ENCODE measurements around the gene OBSCN. TPM values are rescaled to one million over a fixed set of nuclear protein-coding genes. Genes with fewer than 3 reads are reported as not detected.

OBSCN gene
- total RNA-seq, 4 donors from 2014 or later: 15.0 to 46.6 (median 34.4) TPM

- Histone ChIP-seq H3K27ac (no peak overlapping the region), H3K36me3 (no peaks in the 10 kb centered on the region), H3K27me3 (no peaks in the 10 kb centered on the region), H3K9me3 (no peaks in the 10 kb centered on the region), H3K4me1 (peaks cover 4% of the 10 kb centered on the region), H3K4me3 (no peak overlapping the region)
- TF ChIP-seq EP300 (IDR thresholded peaks at IDR 0.05) (no peak), POLR2A (IDR thresholded peaks at IDR 0.05) (no peak), POLR2AphosphoS5 (IDR thresholded peaks at IDR 0.05) (no peak), CTCF (IDR thresholded peaks at IDR 0.05) (no peak)
- peak; percentile 54 to 74 for DNase-seq (ENCODE audit: low spot score in 2 of 2)
- 85% methylated on average over 19 of the region's 37 CpGs for WGBS
Measured at GRCh38 chr1:228350831-228351781, 143.3 kb downstream of the OBSCN start.

DNA sequence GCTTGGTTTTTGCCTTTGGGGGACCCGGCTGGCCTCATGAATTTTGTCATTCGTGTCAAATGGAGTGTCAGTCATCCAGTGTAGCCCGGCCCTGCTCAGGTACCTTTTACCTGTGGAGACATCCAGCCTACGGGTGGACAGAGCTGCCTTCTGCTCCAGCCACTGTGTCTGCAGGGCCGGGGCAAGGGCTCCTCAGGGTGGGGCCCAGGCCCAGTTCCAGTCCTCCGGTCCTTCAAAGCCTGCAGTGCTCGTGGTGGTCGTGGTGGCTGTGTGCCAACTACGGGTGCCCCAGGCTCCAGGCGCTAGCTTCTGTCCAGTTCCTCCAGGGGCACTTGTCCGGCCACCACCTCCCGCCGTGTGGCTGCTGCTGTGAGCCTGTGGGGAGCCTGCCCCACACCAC, 144.0 kb downstream of the OBSCN start:
- no peaks in the 10 kb centered on the region for H3K36me3 ChIP-seq
- WGBS: 94% methylated on average over 6 of the region's 13 CpGs
- TF ChIP-seq CTCF (IDR thresholded peaks at IDR 0.05): no peak
- TF ChIP-seq POLR2AphosphoS5 (IDR thresholded peaks at IDR 0.05): no peak
- H3K9me3 ChIP-seq: no peaks in the 10 kb centered on the region
- H3K27me3 ChIP-seq: no peaks in the 10 kb centered on the region
- H3K27ac ChIP-seq: no peak overlapping the region
- H3K4me1 ChIP-seq: peaks cover 4% of the 10 kb centered on the region
- no peak for DNase-seq (ENCODE audit: low spot score in 2 of 2)
- H3K4me3 ChIP-seq: no peak overlapping the region

DNA sequence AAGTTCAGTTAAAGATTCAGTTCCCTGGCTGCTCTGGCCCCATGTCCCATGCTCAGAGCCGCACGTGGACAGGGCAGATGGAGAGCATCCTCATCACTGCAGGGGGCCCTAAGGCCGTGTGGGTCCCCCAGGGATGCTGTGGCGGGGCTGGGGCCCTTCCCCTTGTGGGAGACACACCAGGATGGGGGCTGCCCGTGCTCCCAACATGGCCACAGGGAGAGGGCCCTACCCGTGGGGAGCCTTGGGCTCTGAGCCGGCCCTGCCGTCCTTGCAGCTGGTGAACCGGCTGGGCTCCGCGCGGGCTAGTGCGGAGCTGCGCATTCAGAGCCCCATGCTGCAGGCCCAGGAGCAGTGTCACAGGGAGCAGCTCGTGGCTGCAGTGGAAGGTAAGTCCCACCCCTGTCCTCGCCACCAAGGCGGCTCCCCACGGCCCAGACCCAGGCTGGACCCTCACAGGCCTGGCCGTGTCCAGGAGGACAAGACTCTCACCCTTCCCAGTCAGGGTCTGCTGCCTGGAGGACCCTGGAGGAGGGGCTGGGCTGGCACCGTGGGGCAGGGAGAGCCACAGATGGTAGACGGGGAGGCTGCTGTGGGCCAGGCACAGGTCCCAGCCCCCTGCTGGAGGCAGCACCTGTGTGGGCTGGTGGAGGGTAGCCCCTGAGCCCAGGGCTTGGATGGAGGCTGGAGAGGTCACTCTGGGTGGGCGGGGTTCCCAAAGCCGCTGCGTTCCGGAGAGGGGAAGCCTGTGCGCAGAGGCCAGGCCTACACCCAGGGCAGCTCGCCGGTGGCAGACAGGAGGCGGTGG, 145.0 kb downstream of the OBSCN start:
- TF ChIP-seq EP300 (IDR thresholded peaks at IDR 0.05) (no peak), CTCF (IDR thresholded peaks at IDR 0.05) (no peak), POLR2AphosphoS5 (IDR thresholded peaks at IDR 0.05) (no peak), POLR2A (IDR thresholded peaks at IDR 0.05) (no peak)
- 88% methylated on average over 10 of the region's 29 CpGs for WGBS
- Histone ChIP-seq H3K27ac (no peak overlapping the region), H3K4me1 (peaks cover 4% of the 10 kb centered on the region), H3K4me3 (no peak overlapping the region), H3K27me3 (no peaks in the 10 kb centered on the region), H3K9me3 (no peaks in the 10 kb centered on the region), H3K36me3 (no peaks in the 10 kb centered on the region)
- no peak for DNase-seq (ENCODE audit: low spot score in 2 of 2)

DNA sequence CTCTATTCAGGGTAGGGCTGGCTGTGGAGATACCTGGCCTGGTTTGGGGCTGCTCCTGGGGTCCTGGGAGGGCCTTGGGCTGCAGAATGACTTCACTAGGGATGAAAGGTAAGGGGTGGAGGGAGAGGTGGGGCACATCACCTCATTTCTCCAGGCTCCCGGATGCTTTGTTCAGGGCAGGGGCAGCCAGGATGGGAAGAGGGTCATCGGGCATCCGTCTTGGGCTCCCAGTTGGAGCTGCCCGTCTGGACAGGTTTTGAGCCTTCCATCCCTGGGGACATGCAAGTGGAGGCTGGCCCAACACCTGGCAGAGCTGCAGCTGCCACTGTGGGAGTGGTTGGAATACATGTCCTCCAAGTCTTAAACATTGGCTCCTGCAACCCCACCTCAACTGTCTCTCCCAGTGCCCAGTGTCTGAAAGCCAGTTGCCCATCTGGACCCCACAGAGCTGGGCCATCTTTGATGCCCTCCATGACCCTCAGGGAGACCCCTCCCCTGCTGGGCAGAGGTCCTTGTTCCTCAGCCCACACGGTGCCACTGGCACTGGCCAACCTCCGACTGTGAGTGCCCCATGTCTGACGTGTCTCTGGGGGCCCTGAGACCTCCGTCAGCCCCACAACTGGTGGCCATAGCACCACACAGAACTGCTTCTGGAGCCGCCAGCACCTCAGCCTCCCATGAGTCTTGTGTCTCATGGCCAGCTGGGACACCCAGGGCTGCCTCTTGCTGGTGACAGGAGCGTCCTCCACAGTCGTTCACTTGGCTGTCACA, 145.9 kb downstream of the OBSCN start:
- peaks cover 4% of the 10 kb centered on the region for H3K4me1 ChIP-seq
- H3K9me3 ChIP-seq: no peaks in the 10 kb centered on the region
- H3K4me3 ChIP-seq: no peak overlapping the region
- no peak overlapping the region for H3K27ac ChIP-seq
- no peaks in the 10 kb centered on the region for H3K27me3 ChIP-seq
- no peak for DNase-seq (ENCODE audit: low spot score in 2 of 2)
- no peaks in the 10 kb centered on the region for H3K36me3 ChIP-seq
- no peak for TF ChIP-seq EP300 (IDR thresholded peaks at IDR 0.05)
- no peak for TF ChIP-seq POLR2A (IDR thresholded peaks at IDR 0.05)
- TF ChIP-seq POLR2AphosphoS5 (IDR thresholded peaks at IDR 0.05): no peak
- TF ChIP-seq CTCF (IDR thresholded peaks at IDR 0.05): no peak
- 53% methylated on average over 8 of the region's 11 CpGs for WGBS

All from suprapubic skin (tissue), 4 donors.